Endothelial cell of hepatic sinusoid (primary cell): ENCODE results near the gene ACVRL1.

Experiments
- in situ Hi-C: cut with HindIII; loops from 2 replicates; pipeline ENCODE4 v1.10.0; 2017; ENCODE audit warnings: low sequenced_read_pairs

The ACVRL1 gene

DNA sequence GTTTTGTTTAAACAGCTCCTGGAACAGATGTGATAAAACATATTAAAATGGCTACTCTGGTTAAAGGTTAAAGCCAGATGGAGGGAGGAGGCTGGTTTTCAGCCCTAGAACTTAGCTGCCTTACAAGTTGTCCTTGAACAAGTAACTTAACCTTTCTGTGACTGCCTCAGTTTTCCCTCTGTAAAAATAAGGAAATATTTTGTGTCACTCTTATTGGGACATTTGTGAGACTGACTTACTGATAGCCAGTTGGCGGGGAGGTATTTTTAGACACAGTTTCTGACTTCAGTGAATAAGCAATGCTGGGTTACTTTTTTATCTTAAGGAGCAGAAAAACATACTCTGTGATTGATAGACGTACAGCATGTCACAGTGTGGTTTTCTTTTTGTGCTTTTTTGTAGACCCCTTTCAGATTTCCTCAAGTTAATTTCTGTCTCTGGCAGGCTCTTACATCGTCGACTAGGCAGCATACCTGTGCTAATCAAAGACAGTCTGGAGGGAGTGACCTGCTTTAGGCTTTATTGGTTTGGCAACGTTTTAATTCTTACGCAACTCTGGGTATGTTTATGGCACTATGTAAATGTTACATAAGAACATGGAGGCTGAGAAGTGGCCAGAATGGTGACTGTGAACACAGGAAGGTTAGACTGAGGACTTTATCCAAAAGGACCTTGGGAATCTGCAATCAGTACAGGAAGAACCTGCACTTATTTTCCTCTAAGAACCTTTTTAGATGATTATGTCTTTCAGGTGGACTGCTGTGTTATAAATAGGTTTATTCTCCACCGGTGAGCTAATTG is 47.5 kb downstream of the ACVRL1 start:
- in situ Hi-C loops = no loop called here

DNA sequence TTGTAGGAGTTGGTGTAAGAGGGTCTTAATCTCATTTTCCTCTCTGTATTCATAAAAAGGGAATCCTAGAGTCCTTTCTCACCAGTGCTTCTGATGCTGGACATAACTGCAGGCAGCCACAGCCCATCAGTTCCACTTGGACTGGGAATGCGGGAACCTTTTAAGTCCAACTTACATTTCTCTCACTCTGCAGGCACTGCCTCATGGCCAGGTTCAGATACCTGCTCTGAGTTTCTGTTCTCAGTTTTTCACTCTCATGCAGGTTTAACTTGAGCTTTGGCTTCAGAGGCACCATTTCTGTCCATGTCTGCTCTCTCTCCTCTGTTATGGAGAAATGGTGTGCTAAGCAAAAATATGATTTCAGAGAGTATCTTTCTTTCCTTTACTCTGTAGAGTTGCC is 48.4 kb downstream of the ACVRL1 start:
- in situ Hi-C loops = no loop called here

DNA sequence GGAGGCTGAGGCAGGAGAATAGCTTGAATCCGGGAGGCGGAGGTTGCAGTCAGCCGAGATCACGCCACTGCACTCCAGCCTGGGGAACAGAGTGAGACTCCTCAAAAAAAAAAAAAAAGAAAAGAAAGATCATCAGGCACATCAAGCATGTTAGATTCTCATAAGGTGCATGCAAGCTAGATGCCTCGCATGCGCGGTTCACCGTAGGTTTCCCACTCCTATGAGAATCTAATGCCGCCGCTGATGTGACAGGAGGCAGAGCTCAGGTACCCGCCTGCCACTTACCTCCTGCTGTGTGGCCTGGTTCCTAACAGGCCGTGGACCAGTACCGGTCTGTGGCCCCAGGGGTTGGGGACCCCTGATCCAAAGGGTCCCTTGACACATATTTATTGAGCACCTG is 51.2 kb downstream of the ACVRL1 start:
- in situ Hi-C loops = no loop called here

DNA sequence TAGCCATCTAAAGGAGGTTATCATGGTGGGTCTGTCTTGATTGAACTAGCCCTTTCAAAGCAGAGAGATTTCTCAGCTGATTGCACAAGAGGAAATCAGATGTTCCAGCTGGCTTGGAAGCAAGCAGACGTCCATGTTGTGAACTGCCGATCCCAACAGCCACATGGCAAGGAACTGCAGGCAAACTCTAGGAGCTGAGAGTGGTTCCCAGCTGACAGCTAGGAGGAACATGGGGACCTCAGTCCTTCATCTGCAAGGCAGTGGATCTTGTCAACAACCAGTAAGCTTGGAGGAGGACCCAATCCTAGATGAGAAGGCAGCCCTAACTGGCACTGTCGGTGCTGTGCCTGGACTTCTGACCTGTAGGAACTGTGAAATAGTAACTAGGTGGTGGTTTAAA is 51.9 kb downstream of the ACVRL1 start:
- in situ Hi-C loops = no loop called here

GRCh38 chr12:51959921-51960320 is 52.6 kb downstream of the ACVRL1 start:
- in situ Hi-C loops = no loop called here

- in situ Hi-C loops = no loop called here
These were observed 53.2 kb downstream of the ACVRL1 start for GRCh38 chr12:51960488-51960887.

DNA sequence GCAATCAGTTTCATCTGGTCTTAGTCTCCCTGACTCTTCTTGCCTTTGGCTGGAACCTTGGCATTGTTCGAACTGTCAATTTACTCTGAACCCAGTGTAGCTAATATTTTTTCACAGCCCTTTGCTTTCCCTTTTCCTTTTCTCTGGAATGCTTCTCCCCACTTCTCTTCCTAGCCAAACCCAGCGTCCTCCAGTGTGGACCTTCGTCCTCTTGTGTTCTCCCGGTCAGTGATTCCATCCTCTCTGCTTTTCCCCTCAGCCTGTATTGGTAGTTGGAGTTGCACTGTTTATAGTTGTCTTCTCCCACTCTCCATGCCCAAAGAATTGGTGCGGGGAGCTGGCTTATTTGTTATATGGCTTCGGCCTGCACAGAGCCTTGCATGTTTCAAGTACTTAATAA is 53.6 kb downstream of the ACVRL1 start:
- in situ Hi-C loops = no loop called here

GRCh38 chr12:51961834-51962233 is 54.5 kb downstream of the ACVRL1 start:
- in situ Hi-C loops = no loop called here

DNA sequence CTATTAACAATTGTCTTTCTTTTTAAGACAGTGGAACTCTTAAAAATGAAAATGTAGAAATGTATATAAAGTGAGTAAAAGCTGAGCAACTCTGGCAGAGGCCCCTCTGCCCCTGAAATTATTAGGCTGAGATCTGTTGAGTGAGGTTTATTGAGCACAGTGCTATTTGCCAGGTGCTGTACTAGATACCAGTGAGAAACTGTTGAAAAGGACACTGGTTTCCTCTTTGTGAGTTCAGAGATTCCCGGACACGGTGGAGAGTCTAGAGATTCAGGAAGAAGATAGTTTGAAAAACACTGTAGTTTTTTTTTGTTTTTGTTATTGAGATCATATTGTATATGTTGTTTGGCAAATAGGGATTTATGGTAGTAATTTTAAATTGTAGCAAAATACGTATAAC is 55.4 kb downstream of the ACVRL1 start:
- in situ Hi-C loops = no loop called here

- in situ Hi-C loops = no loop called here
These were observed 56.2 kb downstream of the ACVRL1 start for GRCh38 chr12:51963477-51963876.

- in situ Hi-C loops = loop anchor here (5.0 kb wide), 2 partner anchors 82 to 123 kb away; partner anchors contain the start of gene ANKRD33
These were observed 62.3 kb downstream of the ACVRL1 start for GRCh38 chr12:51969643-51970042.

- in situ Hi-C loops = no loop called here
These were observed 63.8 kb downstream of the ACVRL1 start for GRCh38 chr12:51970904-51971646.

GRCh38 chr12:51971679-51972421 is 64.5 kb downstream of the ACVRL1 start:
- in situ Hi-C loops = no loop called here

GRCh38 chr12:51972422-51972812 is 65.1 kb downstream of the ACVRL1 start:
- in situ Hi-C loops = no loop called here

DNA sequence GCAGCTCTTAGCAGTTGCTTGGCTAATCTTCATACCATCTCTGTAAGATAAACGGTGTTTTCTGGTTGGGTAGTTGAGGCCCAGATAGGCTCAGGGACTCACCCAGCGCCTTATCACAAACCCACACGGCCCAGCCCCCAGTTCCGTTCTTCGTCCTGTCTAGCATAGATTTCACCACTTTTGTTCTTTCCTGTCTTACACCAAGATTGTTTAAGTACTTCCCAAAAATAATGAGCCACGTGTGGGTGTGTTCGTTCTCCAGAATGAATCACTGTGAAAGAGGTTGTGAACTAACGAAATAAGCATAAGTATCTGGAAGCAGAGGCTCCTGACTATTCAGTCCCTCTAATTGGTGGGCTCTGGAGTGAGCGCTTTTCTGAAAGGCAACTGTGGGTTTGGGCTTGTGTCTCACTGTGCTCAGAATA is 65.6 kb downstream of the ACVRL1 start:
- in situ Hi-C loops = no loop called here
